Neural progenitor cell (in vitro differentiated cells): Measurements from ENCODE around the gene C16orf74. TPM values are rescaled to one million over a fixed set of nuclear protein-coding genes. Genes with fewer than 3 reads are reported as not detected.

Source experiments
- DNase-seq: peaks from one replicate; pipeline ENCODE4 v3.0.0-alpha.2; 2016; ENCODE audit warnings: low spot score
- H2AFZ ChIP-seq: fragments of 200-600 bp; sonication (generic); replicated peaks from 2 replicates; pipeline ENCODE4 v1.6.1; 2016; ENCODE audit warnings: antibody characterized with exemption
- H3F3A ChIP-seq: fragments of 200-600 bp; sonication (generic); 2 replicates; pipeline ENCODE4 v1.6.1; 2016; ENCODE audit warnings: antibody characterized with exemption, low read depth
- H3K27ac ChIP-seq: fragments of 200-600 bp; sonication (generic); 2 replicates; pipeline ENCODE4 v1.5.1; 2016; ENCODE audit warnings: mild to moderate bottlenecking
- H3K27me3 ChIP-seq: fragments of 200-600 bp; sonication (generic); 2 replicates; pipeline ENCODE4 v1.6.1; 2016; ENCODE audit warnings: mild to moderate bottlenecking, moderate library complexity
- H3K36me3 ChIP-seq: fragments of 200-600 bp; sonication (generic); 2 replicates; pipeline ENCODE4 v1.5.1; 2016
- H3K4me1 ChIP-seq: fragments of 200-600 bp; sonication (generic); 2 replicates; pipeline ENCODE4 v1.6.1; 2016; ENCODE audit warnings: mixed run types
- H3K4me2 ChIP-seq: fragments of 200-600 bp; sonication (generic); 2 replicates; pipeline ENCODE4 v1.6.1; 2016
- H3K4me3 ChIP-seq: fragments of 200-600 bp; sonication (generic); 2 replicates; pipeline ENCODE4 v1.5.1; 2016
- H3K79me2 ChIP-seq: fragments of 200-600 bp; sonication (generic); 2 replicates; pipeline ENCODE4 v1.6.1; 2016; ENCODE audit warnings: low read depth
- H3K9ac ChIP-seq: fragments of 200-600 bp; sonication (generic); 2 replicates; pipeline ENCODE4 v1.6.1; 2016
- H3K9me3 ChIP-seq: fragments of 200-600 bp; sonication (generic); 2 replicates; pipeline ENCODE4 v1.5.1; 2016; ENCODE audit warnings: low read depth
- H4K20me1 ChIP-seq: fragments of 200-600 bp; sonication (generic); 2 replicates; pipeline ENCODE4 v1.6.1; 2016; ENCODE audit warnings: low read depth
- H3K27ac Mint-ChIP-seq: 3 replicates; pipeline ENCODE4 v1.8.0; 2021; ENCODE audit warnings: mixed read lengths
- H3K27me3 Mint-ChIP-seq: 2 replicates; pipeline ENCODE4 v1.8.0; 2022; ENCODE audit warnings: low read depth, mild to moderate bottlenecking, inconsistent platforms, moderate library complexity, mixed read lengths; ENCODE audit not compliant: insufficient read depth
- H3K36me3 Mint-ChIP-seq: 3 replicates; pipeline ENCODE4 v1.8.0; 2021; ENCODE audit warnings: mixed read lengths
- H3K4me1 Mint-ChIP-seq: 3 replicates; pipeline ENCODE4 v1.8.0; 2021; ENCODE audit warnings: mixed read lengths
- H3K4me3 Mint-ChIP-seq: 3 replicates; pipeline ENCODE4 v1.8.0; 2021; ENCODE audit warnings: mild to moderate bottlenecking, moderate library complexity, mixed read lengths
- H3K9me3 Mint-ChIP-seq: 3 replicates; pipeline ENCODE4 v1.8.0; 2020; ENCODE audit warnings: mixed read lengths
- EZH2 ChIP-seq: fragments of 200-600 bp; sonication (generic); IDR thresholded peaks from 2 replicates; pipeline ENCODE4 v1.6.1; 2017; ENCODE audit warnings: antibody characterized with exemption, mild to moderate bottlenecking, moderate library complexity
- EZH2phosphoT487 ChIP-seq: fragments of 200-600 bp; sonication (generic); IDR thresholded peaks from 2 replicates; pipeline ENCODE4 v1.6.1; 2017; ENCODE audit warnings: antibody characterized with exemption
- total RNA-seq: library from RNA; depleted of rRNA; stranded (reverse); fragments of >200 nt; gene quantifications from 2 replicates; pipeline ENCODE4 v1.2.3, GENCODE V29; 2015; ENCODE audit warnings: low replicate concordance
- TF ChIP-seq, protein P1 (sequence below): fragments of 200-600 bp; sonication (generic); IDR thresholded peaks from 2 replicates; pipeline ENCODE4 v1.5.1; 2017; ENCODE audit warnings: antibody characterized with exemption, mild to moderate bottlenecking

Gene C16orf74
- total RNA-seq, 1 donor from 2014 or later = not detected

- DNase-seq = no peak
- H3K4me3 Mint-ChIP-seq = peak overlapping the region; percentile 85
- no peak overlapping the region for H3K9ac ChIP-seq
Measured at GRCh38 chr16:85689285-85689949, 61.5 kb downstream of the C16orf74 start.

DNA sequence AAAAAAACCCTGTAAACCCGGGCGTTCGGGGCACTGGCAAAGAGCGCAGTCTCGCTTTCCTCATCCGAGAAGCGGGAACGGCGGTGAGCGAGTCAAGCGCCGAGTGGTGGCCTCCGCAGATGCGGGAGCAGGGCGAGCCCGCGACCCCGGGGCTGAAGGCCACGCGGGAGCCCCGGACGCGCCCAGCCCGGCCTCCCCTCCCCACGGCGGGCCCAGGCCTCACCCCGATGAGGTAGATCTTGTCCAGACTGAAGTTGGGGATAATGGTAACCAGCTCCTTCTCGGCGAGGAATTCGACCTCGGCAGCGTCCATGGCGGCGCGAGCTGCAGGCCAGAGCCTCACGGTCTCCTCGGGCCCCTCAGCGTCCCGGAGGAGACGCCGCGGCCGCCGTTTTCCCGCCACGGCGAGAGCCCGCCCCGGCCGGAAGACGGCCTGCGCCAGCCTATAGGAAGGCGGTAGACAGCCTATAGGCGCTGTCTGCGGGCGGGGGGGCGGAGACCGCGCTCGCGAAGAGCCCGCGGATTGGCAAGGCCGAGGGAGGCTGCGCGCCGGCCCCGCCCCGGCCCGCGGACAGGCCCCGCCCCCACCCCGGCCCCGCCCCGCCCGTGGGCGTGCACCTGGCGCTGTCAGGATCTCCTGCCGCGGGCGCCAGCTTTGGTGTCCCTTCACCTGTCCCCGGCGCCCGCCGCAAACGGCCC, 62.2 kb downstream of the C16orf74 start, which contains the start of gene GINS2:
Gene GINS2 (minus strand): TSS at position 369 of the 699 bp plus-strand sequence. CDS start 56 bp downstream, at position 313.
- H3K9me3 ChIP-seq = no peaks in the 10 kb centered on the region
- Mint-ChIP-seq H3K4me1 (peaks cover 23% of the 10 kb centered on the region), H3K9me3 (no peaks in the 10 kb centered on the region), H3K27me3 (peaks cover 8% of the 10 kb centered on the region), H3K4me3 (peak within 1 kb of the TSS; percentile 90), H3K36me3 (peaks cover 13% of the 10 kb centered on the region), H3K27ac (no peak within 1 kb of the TSS)
- H3K9ac ChIP-seq = peak within 1 kb of the TSS; percentile 68
- H3K4me1 ChIP-seq = peaks cover 14% of the 10 kb centered on the region
- no peaks in the 10 kb centered on the region for H3F3A ChIP-seq
- peaks cover 19% of the 10 kb centered on the region for H4K20me1 ChIP-seq
- H3K36me3 ChIP-seq = no peaks in the 10 kb centered on the region
- H3K4me2 ChIP-seq = peak within 1 kb of the TSS; percentile 93
- peak; percentile 98 for DNase-seq
- H2AFZ ChIP-seq = peak within 1 kb of the TSS; percentile 95
- H3K27me3 ChIP-seq = peaks cover 22% of the 10 kb centered on the region
- peaks cover 45% of the 10 kb centered on the region for H3K79me2 ChIP-seq
- TF ChIP-seq, protein P1, sequence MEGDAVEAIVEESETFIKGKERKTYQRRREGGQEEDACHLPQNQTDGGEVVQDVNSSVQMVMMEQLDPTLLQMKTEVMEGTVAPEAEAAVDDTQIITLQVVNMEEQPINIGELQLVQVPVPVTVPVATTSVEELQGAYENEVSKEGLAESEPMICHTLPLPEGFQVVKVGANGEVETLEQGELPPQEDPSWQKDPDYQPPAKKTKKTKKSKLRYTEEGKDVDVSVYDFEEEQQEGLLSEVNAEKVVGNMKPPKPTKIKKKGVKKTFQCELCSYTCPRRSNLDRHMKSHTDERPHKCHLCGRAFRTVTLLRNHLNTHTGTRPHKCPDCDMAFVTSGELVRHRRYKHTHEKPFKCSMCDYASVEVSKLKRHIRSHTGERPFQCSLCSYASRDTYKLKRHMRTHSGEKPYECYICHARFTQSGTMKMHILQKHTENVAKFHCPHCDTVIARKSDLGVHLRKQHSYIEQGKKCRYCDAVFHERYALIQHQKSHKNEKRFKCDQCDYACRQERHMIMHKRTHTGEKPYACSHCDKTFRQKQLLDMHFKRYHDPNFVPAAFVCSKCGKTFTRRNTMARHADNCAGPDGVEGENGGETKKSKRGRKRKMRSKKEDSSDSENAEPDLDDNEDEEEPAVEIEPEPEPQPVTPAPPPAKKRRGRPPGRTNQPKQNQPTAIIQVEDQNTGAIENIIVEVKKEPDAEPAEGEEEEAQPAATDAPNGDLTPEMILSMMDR = no peak
- TF ChIP-seq EZH2phosphoT487 (no peak), EZH2 (peak; percentile 29)
- no peak within 1 kb of the TSS for H3K27ac ChIP-seq
- peak within 1 kb of the TSS; percentile 79 for H3K4me3 ChIP-seq

More at GRCh38 chr16:85689285-85689949, 61.5 kb downstream of the C16orf74 start:
- H3K9me3 ChIP-seq = no peaks in the 10 kb centered on the region
- peaks cover 22% of the 10 kb centered on the region for H3K27me3 ChIP-seq
- no peaks in the 10 kb centered on the region for H3K36me3 ChIP-seq
- H3K36me3 Mint-ChIP-seq = peaks cover 11% of the 10 kb centered on the region
- peaks cover 22% of the 10 kb centered on the region for H3K4me1 Mint-ChIP-seq
- no peaks in the 10 kb centered on the region for H3K9me3 Mint-ChIP-seq
- H2AFZ ChIP-seq = no peak overlapping the region
- H3F3A ChIP-seq = no peaks in the 10 kb centered on the region
- no peak overlapping the region for H3K27ac Mint-ChIP-seq
- no peak overlapping the region for H3K27ac ChIP-seq
- H3K4me2 ChIP-seq = peak overlapping the region; percentile 93
- H3K79me2 ChIP-seq = peaks cover 38% of the 10 kb centered on the region
- H4K20me1 ChIP-seq = peaks cover 13% of the 10 kb centered on the region
- H3K4me1 ChIP-seq = peaks cover 13% of the 10 kb centered on the region
- peaks cover 8% of the 10 kb centered on the region for H3K27me3 Mint-ChIP-seq
- H3K4me3 ChIP-seq = peak overlapping the region; percentile 51
- TF ChIP-seq EZH2phosphoT487 (no peak), EZH2 (no peak)
- TF ChIP-seq, protein P1 = no peak

- Histone ChIP-seq H3K27ac (no peak overlapping the region), H3K9ac (peak overlapping the region; percentile 68), H4K20me1 (peaks cover 28% of the 10 kb centered on the region), H2AFZ (no peak overlapping the region), H3K4me1 (peaks cover 18% of the 10 kb centered on the region), H3F3A (no peaks in the 10 kb centered on the region), H3K4me3 (peak overlapping the region; percentile 79), H3K9me3 (no peaks in the 10 kb centered on the region), H3K79me2 (peaks cover 53% of the 10 kb centered on the region), H3K36me3 (no peaks in the 10 kb centered on the region), H3K27me3 (peaks cover 22% of the 10 kb centered on the region), H3K4me2 (peak overlapping the region; percentile 93)
- Mint-ChIP-seq H3K27ac (no peak overlapping the region), H3K4me1 (peaks cover 29% of the 10 kb centered on the region), H3K27me3 (peaks cover 8% of the 10 kb centered on the region), H3K36me3 (peaks cover 16% of the 10 kb centered on the region), H3K9me3 (no peaks in the 10 kb centered on the region), H3K4me3 (peak overlapping the region; percentile 90)
- TF ChIP-seq EZH2phosphoT487 (no peak), EZH2 (no peak)
- TF ChIP-seq, protein P1 = no peak
- DNase-seq = no peak
Measured at GRCh38 chr16:85687651-85688471, 63.0 kb downstream of the C16orf74 start.
